ENCODE results near the gene UBXN10. TPM values are rescaled to one million over a fixed set of nuclear protein-coding genes. Genes with fewer than 3 reads are reported as not detected.

UBXN10 gene
- total RNA-seq, 4 donors from 2014 or later = 12.2 to 27.9 (median 14.4) TPM

DNA sequence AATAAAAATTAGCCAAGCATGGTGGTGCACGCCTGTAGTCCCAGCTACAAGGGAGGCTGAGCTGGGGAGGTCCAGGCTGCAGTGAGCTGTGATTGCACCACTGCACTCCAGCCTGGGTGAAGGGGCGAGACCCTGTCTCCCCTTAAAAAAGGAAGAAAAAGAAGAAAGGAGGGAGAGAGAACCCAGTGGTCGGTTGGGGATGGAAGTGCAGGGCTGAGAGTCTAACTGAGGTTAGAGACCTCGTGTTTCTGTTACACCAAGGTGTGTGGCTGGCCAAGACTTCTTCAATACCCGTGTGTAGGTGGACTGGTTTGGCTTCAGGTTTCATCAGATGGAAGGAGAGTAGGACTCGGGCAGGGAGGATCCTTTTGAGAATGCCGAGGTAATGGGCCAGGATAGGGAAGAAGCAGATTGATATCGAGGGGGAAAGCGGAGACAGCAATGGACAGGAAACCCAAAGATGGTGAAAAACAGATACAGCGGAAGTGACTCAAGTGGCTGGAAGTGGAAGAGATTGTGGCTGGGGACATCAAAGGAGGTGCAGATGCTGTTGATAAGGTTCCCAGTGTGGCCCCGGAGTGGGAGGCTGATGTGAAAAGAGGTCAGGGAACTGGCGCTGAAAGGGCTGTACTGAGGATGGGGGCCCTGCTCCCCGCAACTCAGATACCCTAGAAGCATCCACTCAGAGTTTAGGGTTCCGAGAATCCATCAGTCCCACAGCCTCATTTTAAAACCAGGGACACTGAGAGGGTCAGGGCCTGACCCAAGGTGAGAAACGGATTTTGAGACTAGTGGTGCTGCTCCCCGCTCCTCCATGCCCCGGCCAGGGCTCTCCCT, 681 bp upstream of the UBXN10 start:
- Histone ChIP-seq H3K27ac (replicated peaks in 1 of 4) (peak overlapping the region; percentile 86 to 93 (median 88)), H3K36me3 (no peaks in the 10 kb centered on the region), H3K4me1 (peaks cover 22 to 62% (median 57%) of the 10 kb centered on the region in 4 donors), H3K4me3 (peak overlapping the region; percentile 62 to 72 (median 67)), H3K9me3 (no peaks in the 10 kb centered on the region), H3K27me3 (peaks cover 0 to 8% (median 0%) of the 10 kb centered on the region in 4 donors)
- no peak for DNase-seq (ENCODE audit: extremely low spot score)
- WGBS = 77% methylated on average over 14 of the region's 17 CpGs
- intact Hi-C loops (cut with DNase I) = no loop called here
- TF ChIP-seq, protein P1, sequence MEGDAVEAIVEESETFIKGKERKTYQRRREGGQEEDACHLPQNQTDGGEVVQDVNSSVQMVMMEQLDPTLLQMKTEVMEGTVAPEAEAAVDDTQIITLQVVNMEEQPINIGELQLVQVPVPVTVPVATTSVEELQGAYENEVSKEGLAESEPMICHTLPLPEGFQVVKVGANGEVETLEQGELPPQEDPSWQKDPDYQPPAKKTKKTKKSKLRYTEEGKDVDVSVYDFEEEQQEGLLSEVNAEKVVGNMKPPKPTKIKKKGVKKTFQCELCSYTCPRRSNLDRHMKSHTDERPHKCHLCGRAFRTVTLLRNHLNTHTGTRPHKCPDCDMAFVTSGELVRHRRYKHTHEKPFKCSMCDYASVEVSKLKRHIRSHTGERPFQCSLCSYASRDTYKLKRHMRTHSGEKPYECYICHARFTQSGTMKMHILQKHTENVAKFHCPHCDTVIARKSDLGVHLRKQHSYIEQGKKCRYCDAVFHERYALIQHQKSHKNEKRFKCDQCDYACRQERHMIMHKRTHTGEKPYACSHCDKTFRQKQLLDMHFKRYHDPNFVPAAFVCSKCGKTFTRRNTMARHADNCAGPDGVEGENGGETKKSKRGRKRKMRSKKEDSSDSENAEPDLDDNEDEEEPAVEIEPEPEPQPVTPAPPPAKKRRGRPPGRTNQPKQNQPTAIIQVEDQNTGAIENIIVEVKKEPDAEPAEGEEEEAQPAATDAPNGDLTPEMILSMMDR (IDR thresholded peaks at IDR 0.05) = no peak
- TF ChIP-seq EP300 (IDR thresholded peaks at IDR 0.05) (no peak), POLR2AphosphoS5 (IDR thresholded peaks at IDR 0.05) (no peak), POLR2A (IDR thresholded peaks at IDR 0.05; ENCODE audit: low read depth) (no peak)

DNA sequence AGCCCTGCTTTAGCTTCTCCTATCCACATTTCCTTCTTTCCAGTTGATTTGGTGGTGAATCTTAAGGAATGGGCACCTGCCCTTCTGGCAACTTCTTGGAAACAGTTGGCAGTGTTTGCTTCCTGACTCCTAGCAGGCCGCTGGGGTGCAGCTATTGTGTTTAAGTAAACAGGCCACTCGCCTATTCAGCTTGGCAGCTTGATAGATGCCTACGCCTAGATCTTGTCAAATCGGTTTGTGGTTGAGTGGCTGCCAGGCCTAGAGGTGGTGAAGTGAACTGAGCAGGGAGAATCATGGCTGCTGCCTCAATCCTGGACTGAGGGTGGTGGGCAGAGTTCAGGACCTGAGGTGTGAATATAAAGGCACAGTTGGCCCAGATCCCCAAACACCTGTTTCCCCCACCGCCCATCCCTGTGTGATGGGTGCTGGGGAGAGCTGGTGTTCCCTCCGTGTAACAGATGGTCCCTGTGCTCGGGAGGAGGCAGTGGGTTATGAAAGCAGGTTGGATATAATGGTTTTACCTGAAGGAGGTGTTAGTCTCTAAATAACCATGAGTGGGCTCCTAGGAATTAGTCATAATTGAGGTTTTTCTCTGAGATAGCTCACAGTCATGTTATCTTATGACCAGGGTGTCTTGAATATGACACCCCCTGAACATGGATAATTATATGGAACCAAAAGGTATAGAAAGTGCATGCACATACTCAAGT, 1.4 kb downstream of the UBXN10 start:
- Histone ChIP-seq H3K4me3 (peak overlapping the region; percentile 62 to 72 (median 67)), H3K27ac (replicated peaks in 1 of 4) (peak overlapping the region; percentile 86 to 93 (median 88))

GRCh38 chr1:20187813-20188454, 2.0 kb downstream of the UBXN10 start:
- peak overlapping the region in 1 of 4 donors; percentile 62 for H3K4me3 ChIP-seq
- 39% methylated on average over 4 of the region's 4 CpGs for WGBS
- H3K27ac ChIP-seq (replicated peaks in 1 of 4) = peak overlapping the region; percentile 86 to 93 (median 88)
- TF ChIP-seq EP300 (IDR thresholded peaks at IDR 0.05) (no peak), POLR2AphosphoS5 (IDR thresholded peaks at IDR 0.05) (no peak), POLR2A (IDR thresholded peaks at IDR 0.05; ENCODE audit: low read depth) (no peak)
- TF ChIP-seq, protein P1 (IDR thresholded peaks at IDR 0.05) = no peak
- H3K4me1 ChIP-seq = peaks cover 22 to 86% (median 82%) of the 10 kb centered on the region in 4 donors
- no peaks in the 10 kb centered on the region for H3K9me3 ChIP-seq
- H3K36me3 ChIP-seq = peaks cover 0 to 12% (median 5%) of the 10 kb centered on the region in 4 donors
- peaks cover 0 to 8% (median 0%) of the 10 kb centered on the region in 4 donors for H3K27me3 ChIP-seq
- intact Hi-C loops (cut with DNase I) = no loop called here
- no peak for DNase-seq (ENCODE audit: extremely low spot score)

More for the DNA sequence above, 1.4 kb downstream of the UBXN10 start:
- Histone ChIP-seq H3K9me3 (no peaks in the 10 kb centered on the region), H3K4me1 (peaks cover 22 to 80% (median 75%) of the 10 kb centered on the region in 4 donors), H3K27me3 (peaks cover 0 to 8% (median 0%) of the 10 kb centered on the region in 4 donors), H3K36me3 (peaks cover 0 to 12% (median 5%) of the 10 kb centered on the region in 4 donors)
- TF ChIP-seq, protein P1 (IDR thresholded peaks at IDR 0.05) = peak in 1 of 3 experiments; percentile 35
- TF ChIP-seq EP300 (IDR thresholded peaks at IDR 0.05) = no peak
- intact Hi-C loops (cut with DNase I) = no loop called here
- DNase-seq (ENCODE audit: extremely low spot score) = no peak
- WGBS = 30% methylated on average over 6 of the region's 7 CpGs

DNA sequence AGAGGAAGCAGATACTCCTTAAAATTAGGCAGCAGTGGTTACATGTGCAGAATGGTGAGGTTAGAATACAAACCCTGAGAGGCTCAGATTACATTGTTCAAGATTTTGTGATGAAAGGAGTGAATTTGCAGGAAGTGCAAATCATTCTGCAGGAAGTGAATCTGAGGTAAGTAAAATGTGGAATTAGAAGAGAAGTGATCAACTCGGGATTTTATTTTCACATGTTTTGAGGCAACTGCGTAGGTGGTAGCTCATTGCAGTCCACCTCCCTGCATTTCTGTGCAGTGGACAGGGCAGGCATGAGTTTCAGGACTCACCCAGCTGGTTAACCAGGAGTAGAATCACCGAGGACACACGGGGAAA, 2.5 kb downstream of the UBXN10 start:
- intact Hi-C loops (cut with DNase I) = no loop called here
- peak overlapping the region; percentile 86 to 93 (median 88) for H3K27ac ChIP-seq (replicated peaks in 1 of 4)
- 59% methylated on average over 4 of the region's 4 CpGs for WGBS
- TF ChIP-seq, protein P1 (IDR thresholded peaks at IDR 0.05) = no peak
- TF ChIP-seq POLR2A (IDR thresholded peaks at IDR 0.05; ENCODE audit: low read depth) = no peak
- no peak for TF ChIP-seq EP300 (IDR thresholded peaks at IDR 0.05)
- TF ChIP-seq POLR2AphosphoS5 (IDR thresholded peaks at IDR 0.05) = no peak
- peaks cover 0 to 12% (median 5%) of the 10 kb centered on the region in 4 donors for H3K36me3 ChIP-seq
- H3K4me1 ChIP-seq = peaks cover 22 to 91% (median 87%) of the 10 kb centered on the region in 4 donors
- H3K4me3 ChIP-seq = no peak overlapping the region
- peaks cover 0 to 8% (median 0%) of the 10 kb centered on the region in 4 donors for H3K27me3 ChIP-seq
- H3K9me3 ChIP-seq = no peaks in the 10 kb centered on the region
- DNase-seq (ENCODE audit: extremely low spot score) = no peak

All from esophagus muscularis mucosa (tissue), 4 donors.